Embryonic facial prominence (tissue), 1 donor: ENCODE data around the gene KCMF1.

Source experiments
- DNase-seq: peaks from one replicate; pipeline ENCODE4 v3.0.0-alpha.2; 2016; ENCODE audit errors: extremely low spot score

Gene KCMF1

GRCh38 chr2:85078536-85078935 lies 107.6 kb downstream of the KCMF1 start:
- DNase-seq: no peak

- no peak for DNase-seq
Measured at GRCh38 chr2:85083092-85083491, 112.1 kb downstream of the KCMF1 start.

GRCh38 chr2:85085563-85085962 lies 114.6 kb downstream of the KCMF1 start:
- DNase-seq: no peak

GRCh38 chr2:85087541-85087940 lies 116.6 kb downstream of the KCMF1 start:
- DNase-seq: no peak

GRCh38 chr2:85088921-85089320 lies 118.0 kb downstream of the KCMF1 start:
- DNase-seq: no peak

- no peak for DNase-seq
Measured at GRCh38 chr2:85089585-85089984, 118.6 kb downstream of the KCMF1 start.

- DNase-seq: no peak
Measured at GRCh38 chr2:85091838-85092237, 120.9 kb downstream of the KCMF1 start.

- no peak for DNase-seq
Measured at GRCh38 chr2:85095094-85095493, 124.1 kb downstream of the KCMF1 start.

- DNase-seq: no peak
Measured at GRCh38 chr2:85096616-85097015, 125.7 kb downstream of the KCMF1 start.

- DNase-seq: no peak
Measured at GRCh38 chr2:85104228-85104627, 133.3 kb downstream of the KCMF1 start.

GRCh38 chr2:85106489-85107180 lies 135.7 kb downstream of the KCMF1 start:
- no peak for DNase-seq
